Stimulated activated CD4-positive, alpha-beta T cell treated with anti-CD3 and anti-CD28 coated beads, Interleukin-12 subunit alpha, Interleukin-12 subunit beta, amount 100 ng/mL, for 24 hours (primary cell): ENCODE data around the gene HSF2.

Source experiments
- DNase-seq, 2 experiments: peaks; one replicate each; pipeline ENCODE4 v3.0.0-alpha.2; 2020; ENCODE audit warnings: low read depth in 2 of 2

Gene HSF2

DNA sequence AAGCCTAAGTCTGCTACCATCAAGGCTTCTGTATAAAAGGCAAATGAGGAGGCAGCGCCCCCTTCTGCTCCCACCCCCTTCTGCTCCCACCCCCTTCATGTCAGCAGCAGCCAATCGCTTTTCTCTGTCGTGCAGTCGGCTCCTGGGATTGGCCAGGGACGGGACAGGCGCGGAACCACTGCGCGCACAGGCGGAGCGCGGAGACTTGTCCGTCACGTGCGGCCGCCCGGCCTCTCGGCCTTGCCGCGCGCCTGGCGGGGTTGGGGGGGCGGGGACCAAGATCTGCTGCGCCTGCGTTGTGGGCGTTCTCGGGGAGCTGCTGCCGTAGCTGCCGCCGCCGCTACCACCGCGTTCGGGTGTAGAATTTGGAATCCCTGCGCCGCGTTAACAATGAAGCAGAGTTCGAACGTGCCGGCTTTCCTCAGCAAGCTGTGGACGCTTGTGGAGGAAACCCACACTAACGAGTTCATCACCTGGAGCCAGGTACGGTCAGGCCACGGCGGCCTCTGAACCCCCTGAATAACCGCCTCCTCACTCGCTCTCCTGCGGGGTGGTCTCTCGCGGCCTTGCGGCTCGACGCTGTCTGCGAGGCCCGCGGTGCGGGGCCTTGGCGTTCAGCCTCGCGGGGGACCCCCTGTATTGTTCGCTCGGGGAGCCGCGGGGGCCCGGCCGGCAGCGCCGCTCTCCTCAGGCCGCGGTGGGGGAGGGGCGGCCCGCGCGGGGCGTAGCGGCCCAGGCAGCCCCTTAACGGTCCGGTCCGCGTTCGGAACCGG lies at the start of gene HSF2:
Gene HSF2 (plus strand): TSS at position 305 of the 773 bp plus-strand sequence. CDS start 86 bp downstream, at position 391.
- DNase-seq, result peak; percentile 88 to 89

DNA sequence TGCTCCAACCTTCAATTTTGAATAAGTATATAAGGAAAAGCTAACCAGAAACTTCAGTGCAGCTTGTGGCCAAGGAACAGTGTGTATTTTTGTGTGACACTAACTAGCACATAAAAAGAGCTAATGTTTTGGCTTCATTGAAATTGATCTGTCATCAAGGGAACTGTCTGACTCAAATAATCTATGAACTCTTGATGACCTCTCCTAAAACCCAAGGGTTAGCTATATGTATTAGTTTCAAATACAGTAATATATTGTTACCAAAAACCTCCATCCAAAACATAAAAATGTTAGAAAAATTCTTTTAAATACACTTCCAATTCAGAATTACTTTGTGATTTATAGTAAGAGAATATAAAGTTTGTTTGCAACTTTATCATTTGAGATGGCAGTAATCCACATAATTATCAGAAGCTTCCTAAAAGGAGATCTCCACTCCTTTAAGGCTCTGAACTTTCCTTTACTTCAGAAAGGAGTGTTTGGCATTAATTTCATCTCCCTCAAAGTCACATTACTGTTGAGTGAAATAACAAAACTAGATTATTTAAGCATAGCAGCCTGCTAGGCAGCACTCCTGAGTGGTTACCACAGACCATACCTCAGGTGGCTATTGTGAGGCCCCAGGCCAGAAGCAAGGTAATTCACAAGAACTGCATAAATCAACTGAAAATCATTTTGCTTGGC lies 46.3 kb upstream of the HSF2 start:
- no peak for DNase-seq

- no peak for DNase-seq
Measured at GRCh38 chr6:122360809-122361208, 38.6 kb upstream of the HSF2 start.

- DNase-seq, result no peak
Measured at GRCh38 chr6:122361314-122361979, 38.0 kb upstream of the HSF2 start.

DNA sequence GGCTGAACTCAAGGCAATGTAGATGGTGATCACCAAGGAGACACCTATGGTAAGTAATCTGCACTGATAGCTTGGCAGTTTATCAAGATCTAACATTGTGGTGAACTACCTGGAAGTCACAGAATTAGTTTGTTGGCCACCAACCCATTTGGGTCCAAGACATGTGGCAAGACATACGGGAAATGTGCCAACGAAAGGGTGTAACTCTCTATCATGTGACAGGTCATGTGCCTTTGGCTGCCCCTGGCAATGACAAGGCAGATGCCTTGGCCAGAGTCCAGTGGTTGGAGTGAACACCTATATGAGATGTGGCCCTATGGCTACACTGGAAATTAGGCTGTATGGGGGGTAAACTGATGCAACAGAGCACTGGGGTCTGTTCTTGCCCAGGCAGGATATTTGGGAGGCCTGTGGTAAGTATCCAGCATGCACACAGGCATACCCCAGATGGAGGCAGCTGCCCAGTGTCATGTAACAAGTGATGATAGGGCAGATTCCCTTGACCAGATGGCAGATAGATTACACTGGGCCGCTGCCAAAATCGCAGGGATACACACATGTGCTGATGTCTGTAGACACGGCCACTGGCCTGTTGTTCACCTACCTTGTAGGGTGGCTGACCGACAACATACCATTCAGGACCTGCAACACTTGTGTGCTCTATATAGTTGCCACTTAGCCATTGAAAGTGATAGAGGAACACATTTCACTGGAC lies 35.5 kb upstream of the HSF2 start:
- no peak for DNase-seq

- no peak for DNase-seq
Measured at GRCh38 chr6:122365775-122366403, 33.6 kb upstream of the HSF2 start.

DNA sequence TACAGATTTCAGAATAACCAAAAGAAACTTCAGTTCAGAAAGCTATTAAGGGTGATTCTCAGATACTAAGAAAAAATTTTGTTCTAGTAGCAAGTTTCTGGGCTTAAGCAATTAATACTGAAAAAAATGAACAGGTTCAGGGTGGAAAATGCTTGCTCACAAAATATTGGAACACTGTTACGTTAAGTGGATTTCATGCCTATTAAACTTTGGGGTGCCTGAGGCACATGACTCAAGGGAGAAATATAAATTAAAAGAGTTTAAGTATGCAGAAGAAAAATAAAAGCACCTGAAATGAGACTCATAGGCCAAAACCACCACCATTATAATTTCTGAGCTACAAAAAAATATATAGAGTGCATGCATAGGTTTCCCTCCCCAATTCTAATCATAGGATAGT lies 32.3 kb upstream of the HSF2 start:
- no peak for DNase-seq

DNA sequence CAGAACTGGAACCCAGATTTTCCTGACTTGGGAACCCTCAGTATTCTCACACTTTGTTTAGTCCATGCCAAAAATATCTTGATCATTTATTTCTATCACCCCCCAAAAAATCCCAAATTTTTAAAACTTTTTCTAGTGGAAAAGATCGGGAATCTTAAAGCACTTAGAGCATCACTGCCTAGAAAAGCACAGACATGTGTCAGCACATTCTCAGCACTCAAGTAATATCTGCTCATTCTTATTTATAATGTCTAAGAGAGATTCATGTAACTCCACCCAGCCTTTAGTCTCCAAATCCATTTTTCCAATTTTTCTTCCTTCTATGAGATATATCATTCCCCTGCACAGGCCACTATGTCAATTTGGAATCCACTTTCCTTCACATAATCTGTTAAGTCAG lies 29.9 kb upstream of the HSF2 start:
- DNase-seq, result no peak

DNA sequence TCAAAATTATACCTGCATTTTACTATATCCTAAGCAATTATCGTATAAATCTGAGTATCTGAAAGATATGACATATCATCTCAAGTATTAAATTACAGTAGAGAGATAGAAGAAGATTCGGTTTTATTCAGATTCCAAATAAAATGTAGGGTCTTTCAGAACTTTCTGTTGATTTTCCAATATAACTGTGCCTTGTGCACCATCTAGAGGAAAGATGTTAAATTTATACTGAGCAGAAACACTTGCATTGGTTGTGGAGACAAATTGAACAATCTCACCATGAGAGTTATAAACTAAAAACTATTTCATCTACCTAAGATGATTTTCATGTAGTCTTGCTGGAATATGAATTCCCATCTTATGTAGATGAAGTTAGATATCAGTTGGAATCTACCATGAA lies 26.8 kb upstream of the HSF2 start:
- DNase-seq, result no peak

DNA sequence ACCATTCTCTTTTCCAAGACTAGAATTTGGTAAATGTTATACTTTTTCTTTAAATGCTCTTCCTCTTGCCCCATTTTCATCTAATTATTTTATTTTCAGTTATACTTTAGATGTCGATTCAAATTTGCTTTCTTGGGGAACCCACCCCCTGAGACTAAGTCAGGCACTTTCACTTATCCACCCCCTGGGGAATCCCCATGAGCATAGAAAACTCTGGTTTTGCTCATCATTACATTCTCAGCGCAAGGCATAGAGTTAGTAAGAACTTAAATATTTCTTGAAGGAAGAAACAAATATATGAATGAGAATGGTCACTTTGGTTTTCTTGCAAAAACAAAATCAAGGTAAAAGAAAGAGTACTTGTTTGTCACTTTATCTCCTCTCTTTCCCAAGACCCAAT lies 25.1 kb upstream of the HSF2 start:
- no peak for DNase-seq

- no peak for DNase-seq
Measured at GRCh38 chr6:122376246-122376645, 23.2 kb upstream of the HSF2 start.

GRCh38 chr6:122381494-122382265 lies 17.8 kb upstream of the HSF2 start:
- DNase-seq, result peak; percentile 8 to 48

- DNase-seq, result no peak
Measured at GRCh38 chr6:122385857-122386612, 13.4 kb upstream of the HSF2 start.

GRCh38 chr6:122388945-122389344 lies 10.5 kb upstream of the HSF2 start:
- no peak for DNase-seq

DNA sequence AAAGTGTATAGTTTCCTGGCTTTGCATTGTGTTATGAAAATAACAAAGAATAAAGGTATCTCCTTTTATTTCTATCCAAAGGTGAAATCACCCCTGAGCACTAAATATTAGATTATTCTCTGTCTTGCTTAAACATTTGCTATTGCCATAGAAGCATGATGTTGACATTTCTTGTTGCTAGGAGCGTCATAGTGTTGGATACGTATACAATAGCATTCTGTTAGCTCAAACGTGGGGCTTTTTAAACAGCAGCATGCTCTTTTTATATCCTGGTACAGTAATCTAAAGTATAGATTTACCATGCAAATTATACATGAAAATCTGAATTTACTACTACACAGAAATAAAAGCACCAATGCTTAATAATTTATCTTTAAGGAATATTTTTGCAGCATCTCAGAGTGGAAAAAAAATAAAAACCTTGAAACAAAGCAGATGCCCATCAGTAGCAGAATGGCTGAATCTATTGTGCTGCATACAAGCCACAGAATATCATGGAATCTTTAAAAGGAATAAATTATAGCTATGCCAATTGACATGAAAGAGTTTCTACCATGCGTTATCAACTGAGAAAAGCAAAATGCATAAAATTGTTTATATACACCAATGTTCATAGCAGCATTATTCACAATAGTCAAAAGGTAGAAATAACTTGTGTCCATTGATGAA lies 9.6 kb upstream of the HSF2 start:
- DNase-seq, result no peak

DNA sequence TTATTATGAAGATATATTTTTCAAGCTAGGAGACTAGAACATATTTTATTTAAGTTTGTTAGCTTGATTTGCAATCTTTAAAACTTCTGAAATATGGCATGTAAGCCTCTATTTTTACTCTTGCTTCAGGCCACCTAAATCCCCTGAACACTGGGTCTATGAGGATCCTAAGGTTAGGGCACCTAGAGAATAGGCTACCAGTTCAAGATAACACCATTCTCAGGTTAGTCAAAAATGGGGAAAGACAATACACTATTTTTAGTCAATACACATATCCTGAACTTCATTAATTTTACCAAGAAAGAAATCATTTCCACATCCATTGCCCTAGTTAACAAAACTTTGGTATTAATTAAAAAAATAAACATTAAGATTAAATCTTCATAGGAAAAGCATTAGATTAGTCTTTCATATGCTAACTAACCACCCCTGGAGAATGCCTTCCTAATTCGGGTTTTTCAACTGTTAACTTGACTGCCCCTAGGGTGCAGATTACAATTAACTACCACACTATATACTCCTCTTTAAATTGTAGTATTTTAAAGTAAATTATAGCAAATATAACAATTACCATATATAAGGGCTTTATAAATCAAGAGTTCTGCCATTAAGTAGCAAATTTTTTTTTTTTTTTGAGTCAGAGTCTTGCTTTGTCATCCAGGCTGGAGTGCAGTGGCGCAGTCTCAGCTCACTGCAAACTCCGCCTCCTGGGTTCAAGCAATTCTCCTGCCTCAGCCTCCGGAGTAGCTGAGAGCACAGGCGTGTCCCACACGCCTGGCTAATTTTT lies 6.7 kb upstream of the HSF2 start:
- no peak for DNase-seq

- no peak for DNase-seq
Measured at GRCh38 chr6:122393351-122393896, 6.0 kb upstream of the HSF2 start.

DNA sequence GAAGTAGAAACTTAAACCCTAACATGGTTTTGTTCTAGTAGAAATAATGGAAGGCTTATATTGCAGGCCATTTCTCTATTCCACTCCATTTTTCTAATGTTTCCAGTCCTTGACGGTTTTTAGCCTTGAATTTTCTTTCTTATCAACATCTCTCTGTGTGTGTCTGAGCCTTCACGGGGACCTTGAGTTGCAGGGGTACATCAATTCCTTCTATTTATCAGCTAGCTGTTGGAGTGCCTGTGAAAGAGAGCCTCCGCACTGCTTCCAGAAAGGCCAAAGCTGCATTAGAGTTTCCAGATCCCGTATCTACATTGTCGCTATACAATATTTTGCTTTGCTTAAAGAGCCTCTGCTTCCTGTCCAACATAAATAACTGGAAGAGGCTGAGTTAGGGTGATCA lies 5.4 kb upstream of the HSF2 start:
- no peak for DNase-seq

DNA sequence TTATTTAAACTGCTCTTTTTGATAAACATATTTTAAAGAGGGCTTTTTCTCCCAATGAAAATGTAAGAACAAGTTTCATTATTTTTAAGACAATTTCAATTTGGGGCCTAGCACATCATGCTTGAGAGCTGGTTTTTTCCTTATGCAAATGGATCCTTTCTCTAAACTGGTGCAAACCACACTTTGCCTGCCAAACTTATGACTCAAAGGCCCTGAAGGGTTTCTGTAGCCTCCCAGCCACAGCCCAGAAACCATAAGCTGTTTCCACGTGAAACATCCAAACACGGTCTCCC lies 451 bp upstream of the HSF2 start:
- DNase-seq, result no peak
